CD14-positive monocyte (primary cell): ENCODE data around the gene BMP15. TPM values are rescaled to one million over a fixed set of nuclear protein-coding genes. Genes with fewer than 3 reads are reported as not detected.

Experiments used
- DNase-seq, 3 donors: peaks; one replicate each; pipeline ENCODE4 v3.0.0-alpha.2; 2011 to 2022
- H2AFZ ChIP-seq: 2 replicates; pipeline ENCODE4 v1.6.0; 2012; ENCODE audit warnings: mild to moderate bottlenecking, low read depth, low read length, inconsistent platforms; ENCODE audit not compliant: insufficient read depth, poor library complexity, severe bottlenecking
- H3K27ac ChIP-seq, 2 donors: 1 replicate in 1 of 2; 2 replicates in 1 of 2; pipeline ENCODE4 v1.5.1; 2012 to 2013; ENCODE audit warnings: low read length in 2 of 2, control low read depth in 1 of 2, inconsistent platforms in 1 of 2, low read depth in 1 of 2, mild to moderate bottlenecking in 1 of 2
- H3K27me3 ChIP-seq, 2 donors: one replicate each; pipeline versions ENCODE4 v1.6.0 to v1.6.1; 2011 to 2013; ENCODE audit warnings: low read length in 2 of 2; ENCODE audit not compliant: control insufficient read depth in 2 of 2, insufficient read depth in 2 of 2
- H3K36me3 ChIP-seq, 2 donors: replicated peaks in 1 of 2; 1 replicate in 1 of 2; 2 replicates in 1 of 2; pipeline versions ENCODE4 v1.5.1 to v1.6.1; 2012 to 2013; ENCODE audit warnings: low read length in 2 of 2, control low read depth in 1 of 2, inconsistent platforms in 1 of 2, mild to moderate bottlenecking in 1 of 2; ENCODE audit not compliant: insufficient read depth in 2 of 2, control insufficient read depth in 1 of 2
- H3K4me1 ChIP-seq, 2 donors: 1 replicate in 1 of 2; 2 replicates in 1 of 2; pipeline versions ENCODE4 v1.5.1 to v1.6.1; 2012 to 2013; ENCODE audit warnings: low read length in 2 of 2, control low read depth in 1 of 2, inconsistent platforms in 1 of 2, mild to moderate bottlenecking in 1 of 2, moderate library complexity in 1 of 2; ENCODE audit not compliant: insufficient read depth in 2 of 2, control insufficient read depth in 1 of 2
- H3K4me2 ChIP-seq: replicated peaks from 2 replicates; pipeline ENCODE3; 2012; ENCODE audit warnings: low read length, moderate library complexity, mild to moderate bottlenecking; ENCODE audit not compliant: poor library complexity, severe bottlenecking; ENCODE audit errors: extremely low read depth
- H3K4me3 ChIP-seq, 3 experiments: fragments of 200-600 bp in 1 of 3; sonication (generic) in 1 of 3; replicated peaks in 1 of 3; 1 replicate in 2 of 3; 2 replicates in 1 of 3; pipeline ENCODE4 v1.5.1; 2011 to 2013; ENCODE audit warnings: low read length in 3 of 3, mild to moderate bottlenecking in 3 of 3, control low read depth in 2 of 3, low read depth in 2 of 3, inconsistent platforms in 1 of 3, moderate library complexity in 1 of 3
- H3K79me2 ChIP-seq: 2 replicates; pipeline ENCODE4 v1.6.0; 2012; ENCODE audit warnings: mild to moderate bottlenecking, control low read depth, inconsistent platforms, low read length, moderate library complexity; ENCODE audit not compliant: insufficient read depth
- H3K9ac ChIP-seq: 2 replicates; pipeline ENCODE4 v1.6.0; 2017; ENCODE audit warnings: low read length, mild to moderate bottlenecking; ENCODE audit not compliant: insufficient read depth, poor library complexity, severe bottlenecking
- H3K9me3 ChIP-seq, 2 donors: replicated peaks in 1 of 2; 1 replicate in 1 of 2; 2 replicates in 1 of 2; pipeline versions ENCODE4 v1.5.1 to v1.6.1; 2012 to 2013; ENCODE audit warnings: low read length in 2 of 2, control low read depth in 1 of 2; ENCODE audit not compliant: control insufficient read depth in 1 of 2, insufficient read depth in 1 of 2
- H4K20me1 ChIP-seq: 2 replicates; pipeline ENCODE4 v1.6.0; 2012; ENCODE audit warnings: mild to moderate bottlenecking, low read length, control low read depth, moderate library complexity; ENCODE audit not compliant: insufficient read depth
- H3K27ac Mint-ChIP-seq, 7 donors: one replicate each; pipeline ENCODE4 v1.8.0; 2020; ENCODE audit warnings: mild to moderate bottlenecking in 7 of 7, mixed read lengths in 7 of 7, moderate library complexity in 6 of 7, inconsistent platforms in 2 of 7
- H3K27me3 Mint-ChIP-seq, 3 donors: one replicate each; pipeline ENCODE4 v1.8.0; 2021 to 2022; ENCODE audit warnings: low read depth in 3 of 3, mild to moderate bottlenecking in 3 of 3, mixed read lengths in 3 of 3, moderate library complexity in 3 of 3, inconsistent platforms in 1 of 3
- H3K36me3 Mint-ChIP-seq, 2 donors: one replicate each; pipeline ENCODE4 v1.8.0; 2020; ENCODE audit warnings: mixed read lengths in 2 of 2, inconsistent platforms in 1 of 2, mild to moderate bottlenecking in 1 of 2
- H3K4me1 Mint-ChIP-seq: one replicate; pipeline ENCODE4 v1.8.0; 2020; ENCODE audit warnings: mild to moderate bottlenecking, mixed read lengths
- H3K4me3 Mint-ChIP-seq, 2 donors: one replicate each; pipeline ENCODE4 v1.8.0; 2020; ENCODE audit warnings: mild to moderate bottlenecking in 2 of 2, mixed read lengths in 2 of 2, moderate library complexity in 1 of 2
- H3K9me3 Mint-ChIP-seq, 7 donors: one replicate each; pipeline ENCODE4 v1.8.0; 2020 to 2022; ENCODE audit warnings: mixed read lengths in 7 of 7, mild to moderate bottlenecking in 6 of 7, moderate library complexity in 6 of 7, inconsistent platforms in 2 of 7
- WGBS: methylation state at CpG from one replicate; pipeline ENCODE4 v1.1.5; 2013; ENCODE audit warnings: missing lambda C conversion rate; ENCODE audit not compliant: insufficient coverage; 5-methylcytosine and 5-hydroxymethylcytosine counted together
- intact Hi-C, 2 donors: fragments of 100-400 bp; cut with micrococcal nuclease; formaldehyde crosslinking; loops; one replicate each; pipeline versions ENCODE4 v1.15.0 to v1.15.1; 2023
- polyA plus RNA-seq, 3 donors: library from polyadenylated mRNA; depleted of rRNA in 1 of 3; unstranded in 2 of 3; stranded (reverse) in 1 of 3; fragments of 300-500 nt in 2 of 3; fragments of >200 nt in 1 of 3; fragmentation: Illumina TruSeq in 2 of 3; gene quantifications; 1 replicate in 2 of 3; 2 replicates in 1 of 3; pipeline ENCODE4 v1.2.3, GENCODE V29; 2012 to 2021
- TF ChIP-seq, protein P1 (sequence below): fragments of 200-600 bp; IDR thresholded peaks from one replicate; pipeline ENCODE4 v1.8.0; 2022; ENCODE audit warnings: antibody characterized with exemption, mild to moderate bottlenecking

BMP15 gene
- polyA plus RNA-seq, 3 donors, result not detected

DNA sequence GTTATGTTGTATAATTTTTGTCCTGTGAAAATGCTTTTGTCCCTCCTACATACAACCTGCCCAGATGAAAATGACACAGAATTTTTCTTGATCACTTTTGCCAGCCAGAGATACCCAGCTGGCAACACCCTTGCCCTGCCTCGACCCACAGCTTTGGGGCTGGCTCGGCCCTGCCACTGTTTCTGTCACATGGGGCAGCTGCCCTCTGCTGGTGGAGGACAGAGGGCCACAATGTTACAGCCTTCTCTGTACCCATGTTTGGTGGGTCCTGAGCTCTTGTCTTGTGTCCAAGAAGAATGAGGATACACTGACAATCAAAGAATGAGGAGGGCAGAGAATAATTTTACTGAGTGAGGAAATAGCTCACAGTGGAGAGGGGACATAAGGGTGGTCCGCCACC is 31.1 kb downstream of the BMP15 start:
- Mint-ChIP-seq H3K27ac (no peak overlapping the region), H3K9me3 (peaks cover 0 to 2% (median 0%) of the 10 kb centered on the region in 7 donors), H3K27me3 (peaks cover 0 to 4% (median 3%) of the 10 kb centered on the region in 3 donors), H3K36me3 (no peaks in the 10 kb centered on the region), H3K4me3 (no peak overlapping the region), H3K4me1 (no peaks in the 10 kb centered on the region)
- no peaks in the 10 kb centered on the region for H4K20me1 ChIP-seq
- no peaks in the 10 kb centered on the region for H3K36me3 ChIP-seq
- no peaks in the 10 kb centered on the region for H3K79me2 ChIP-seq
- intact Hi-C loops, result no loop called here
- no peak for DNase-seq
- H2AFZ ChIP-seq, result no peak overlapping the region
- TF ChIP-seq, protein P1, sequence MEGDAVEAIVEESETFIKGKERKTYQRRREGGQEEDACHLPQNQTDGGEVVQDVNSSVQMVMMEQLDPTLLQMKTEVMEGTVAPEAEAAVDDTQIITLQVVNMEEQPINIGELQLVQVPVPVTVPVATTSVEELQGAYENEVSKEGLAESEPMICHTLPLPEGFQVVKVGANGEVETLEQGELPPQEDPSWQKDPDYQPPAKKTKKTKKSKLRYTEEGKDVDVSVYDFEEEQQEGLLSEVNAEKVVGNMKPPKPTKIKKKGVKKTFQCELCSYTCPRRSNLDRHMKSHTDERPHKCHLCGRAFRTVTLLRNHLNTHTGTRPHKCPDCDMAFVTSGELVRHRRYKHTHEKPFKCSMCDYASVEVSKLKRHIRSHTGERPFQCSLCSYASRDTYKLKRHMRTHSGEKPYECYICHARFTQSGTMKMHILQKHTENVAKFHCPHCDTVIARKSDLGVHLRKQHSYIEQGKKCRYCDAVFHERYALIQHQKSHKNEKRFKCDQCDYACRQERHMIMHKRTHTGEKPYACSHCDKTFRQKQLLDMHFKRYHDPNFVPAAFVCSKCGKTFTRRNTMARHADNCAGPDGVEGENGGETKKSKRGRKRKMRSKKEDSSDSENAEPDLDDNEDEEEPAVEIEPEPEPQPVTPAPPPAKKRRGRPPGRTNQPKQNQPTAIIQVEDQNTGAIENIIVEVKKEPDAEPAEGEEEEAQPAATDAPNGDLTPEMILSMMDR, result no peak
- H3K9ac ChIP-seq, result no peak overlapping the region
- no peak overlapping the region for H3K27ac ChIP-seq
- 100% methylated on average over 1 of the region's 3 CpGs for WGBS
- no peaks in the 10 kb centered on the region for H3K27me3 ChIP-seq
- no peak overlapping the region for H3K4me2 ChIP-seq
- H3K9me3 ChIP-seq, result no peaks in the 10 kb centered on the region
- no peak overlapping the region for H3K4me3 ChIP-seq
- no peaks in the 10 kb centered on the region for H3K4me1 ChIP-seq

DNA sequence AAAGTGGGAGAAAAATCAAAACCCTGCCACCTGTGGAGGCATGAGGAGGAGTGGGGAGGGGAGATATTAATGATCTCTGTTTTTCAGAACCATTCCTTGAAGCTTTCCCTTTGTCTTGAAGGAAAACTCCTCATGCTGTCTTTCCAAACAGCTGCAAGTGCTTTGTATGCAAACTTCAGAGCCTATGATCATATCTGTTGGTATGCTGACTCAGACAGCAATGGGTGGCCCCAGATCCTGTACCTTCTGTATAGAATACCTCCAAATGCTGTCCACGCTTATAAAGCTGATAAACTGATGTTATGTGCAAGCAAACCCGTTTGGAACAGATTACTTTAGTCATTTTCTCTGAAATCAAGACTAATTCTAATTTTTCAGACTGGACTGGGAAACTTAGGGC is 31.9 kb downstream of the BMP15 start:
- no peak overlapping the region for H3K4me2 ChIP-seq
- Mint-ChIP-seq H3K36me3 (no peaks in the 10 kb centered on the region), H3K4me3 (no peak overlapping the region), H3K27ac (no peak overlapping the region), H3K9me3 (peaks cover 0 to 2% (median 0%) of the 10 kb centered on the region in 7 donors), H3K4me1 (no peaks in the 10 kb centered on the region), H3K27me3 (peaks cover 0 to 4% (median 3%) of the 10 kb centered on the region in 3 donors)
- H3K4me1 ChIP-seq, result no peaks in the 10 kb centered on the region
- H3K36me3 ChIP-seq, result no peaks in the 10 kb centered on the region
- intact Hi-C loops, result no loop called here
- TF ChIP-seq, protein P1, result no peak
- H4K20me1 ChIP-seq, result no peaks in the 10 kb centered on the region
- H3K4me3 ChIP-seq, result no peak overlapping the region
- H3K27ac ChIP-seq, result no peak overlapping the region
- DNase-seq, result no peak
- no peak overlapping the region for H2AFZ ChIP-seq
- H3K9me3 ChIP-seq, result no peaks in the 10 kb centered on the region
- H3K9ac ChIP-seq, result no peak overlapping the region
- H3K27me3 ChIP-seq, result no peaks in the 10 kb centered on the region
- H3K79me2 ChIP-seq, result no peaks in the 10 kb centered on the region
- no CpG with 5 or more reads among the region's 2 CpGs for WGBS
